Hepatocyte (in vitro differentiated cells): ENCODE results near the gene TAGLN3.

Experiments
- EZH2 ChIP-seq: fragments of 200-600 bp; sonication (generic); IDR thresholded peaks from 2 replicates; pipeline ENCODE4 v1.6.1; 2016; ENCODE audit warnings: antibody characterized with exemption, mild to moderate bottlenecking, borderline replicate concordance
- TF ChIP-seq, protein P1 (sequence below): fragments of 200-600 bp; sonication (generic); IDR thresholded peaks from 2 replicates; pipeline ENCODE4 v1.5.1; 2016; ENCODE audit warnings: antibody characterized with exemption, mild to moderate bottlenecking; ENCODE audit not compliant: poor library complexity

GRCh38 chr3:111956995-111957734 is 41.6 kb upstream of the TAGLN3 start:
- TF ChIP-seq EZH2, result no peak
- TF ChIP-seq, protein P1, sequence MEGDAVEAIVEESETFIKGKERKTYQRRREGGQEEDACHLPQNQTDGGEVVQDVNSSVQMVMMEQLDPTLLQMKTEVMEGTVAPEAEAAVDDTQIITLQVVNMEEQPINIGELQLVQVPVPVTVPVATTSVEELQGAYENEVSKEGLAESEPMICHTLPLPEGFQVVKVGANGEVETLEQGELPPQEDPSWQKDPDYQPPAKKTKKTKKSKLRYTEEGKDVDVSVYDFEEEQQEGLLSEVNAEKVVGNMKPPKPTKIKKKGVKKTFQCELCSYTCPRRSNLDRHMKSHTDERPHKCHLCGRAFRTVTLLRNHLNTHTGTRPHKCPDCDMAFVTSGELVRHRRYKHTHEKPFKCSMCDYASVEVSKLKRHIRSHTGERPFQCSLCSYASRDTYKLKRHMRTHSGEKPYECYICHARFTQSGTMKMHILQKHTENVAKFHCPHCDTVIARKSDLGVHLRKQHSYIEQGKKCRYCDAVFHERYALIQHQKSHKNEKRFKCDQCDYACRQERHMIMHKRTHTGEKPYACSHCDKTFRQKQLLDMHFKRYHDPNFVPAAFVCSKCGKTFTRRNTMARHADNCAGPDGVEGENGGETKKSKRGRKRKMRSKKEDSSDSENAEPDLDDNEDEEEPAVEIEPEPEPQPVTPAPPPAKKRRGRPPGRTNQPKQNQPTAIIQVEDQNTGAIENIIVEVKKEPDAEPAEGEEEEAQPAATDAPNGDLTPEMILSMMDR, result no peak
